Activated T-helper 1 cell treated with anti-CD3 and anti-CD28 coated beads, Interleukin-12 subunit alpha, Interleukin-12 subunit beta, Interleukin-2, Interleukin-4 antibody, amounts not matched to agents 30 ng/mL and 10 ng/mL and 1 ng/mL, durations not matched to agents 14 hours and 24 hours and 36 hours (primary cell): ENCODE results near the gene MAGEA2B. TPM values are rescaled to one million over a fixed set of nuclear protein-coding genes. Genes with fewer than 3 reads are reported as not detected.

Experiments
- total RNA-seq: library from RNA; stranded (reverse); gene quantifications from 2 replicates; pipeline ENCODE4 v1.2.3, GENCODE V29; 2022

Gene MAGEA2B
- total RNA-seq, 1 donor from 2014 or later, result not detected

Other genes with a start within 250 kb of the MAGEA2B start
- not detected in 2 replicates for gene GABRQ, start 76.7 kb upstream of the MAGEA2B start, total RNA-seq
- not detected in 2 replicates for gene MAGEA3, start 15.8 kb upstream of the MAGEA2B start, total RNA-seq
- gene CSAG2, start 5.4 kb upstream of the MAGEA2B start, total RNA-seq, result 0.31 TPM in 1 of 2 replicates, not detected in the other
- not detected in 2 replicates for gene CSAG1, start 19.1 kb downstream of the MAGEA2B start, total RNA-seq
- gene MAGEA12, start 19.1 kb downstream of the MAGEA2B start, total RNA-seq, result not detected in 2 replicates
- gene MAGEA2, start 39.2 kb downstream of the MAGEA2B start, total RNA-seq, result not detected in 2 replicates
- 0.73 and 0.78 TPM in 2 replicates for gene CSAG3, start 44.6 kb downstream of the MAGEA2B start, total RNA-seq
- not detected in 2 replicates for gene MAGEA6, start 55.1 kb downstream of the MAGEA2B start, total RNA-seq
- 9.0 and 9.8 TPM in 2 replicates for gene CETN2, start 116.1 kb downstream of the MAGEA2B start, total RNA-seq
- 24.0 and 24.9 TPM in 2 replicates for gene NSDHL, start 116.4 kb downstream of the MAGEA2B start, total RNA-seq
- gene ZNF185, start 183.4 kb downstream of the MAGEA2B start, total RNA-seq, result 0.54 and 0.73 TPM in 2 replicates